ENCODE data around the gene MTG2. TPM values are rescaled to one million over a fixed set of nuclear protein-coding genes. Genes with fewer than 3 reads are reported as not detected.

MTG2 gene
- total and polyA plus RNA-seq, 4 donors, result 13.0 to 28.0 (median 24.4) TPM

- H3K27me3 ChIP-seq (ENCODE audit: control insufficient read depth in 4 of 4, insufficient read depth in 4 of 4, low read length in 3 of 4), result no peaks in the 10 kb centered on the region
- 60% methylated on average over 17 of the region's 17 CpGs for WGBS
Measured at GRCh38 chr20:62209850-62210495, 27.1 kb downstream of the MTG2 start.

DNA sequence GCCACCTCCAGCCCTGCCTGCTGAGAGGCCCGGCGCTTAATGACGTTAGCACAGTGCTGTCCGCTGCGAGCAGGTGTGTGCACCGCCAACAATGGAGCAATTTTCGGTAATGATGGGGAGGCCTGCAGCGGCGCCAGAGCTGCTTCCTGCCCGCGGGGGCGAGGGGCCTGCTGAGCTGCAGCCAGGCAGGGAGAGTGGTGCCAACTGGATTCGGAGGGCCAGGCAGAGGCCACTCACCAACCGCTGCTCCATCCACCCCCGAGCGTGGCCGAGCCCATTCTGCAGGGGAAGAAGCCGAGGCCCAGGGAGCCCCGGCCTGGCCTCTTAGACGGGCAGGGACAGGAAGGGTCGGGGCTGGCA, 27.6 kb downstream of the MTG2 start:
- Histone ChIP-seq H3K36me3 (ENCODE audit: control insufficient read depth in 4 of 4, insufficient read depth in 3 of 4, low read depth in 1 of 4, low read length in 3 of 4) (no peaks in the 10 kb centered on the region), H3K9me3 (ENCODE audit: control insufficient read depth in 4 of 4, low read length in 3 of 4) (no peaks in the 10 kb centered on the region), H3K4me1 (ENCODE audit: control insufficient read depth in 4 of 4, insufficient read depth in 4 of 4, low read length in 3 of 4) (peaks cover 0 to 4% (median 0%) of the 10 kb centered on the region in 4 donors), H3K4me3 (ENCODE audit: low read depth in 1 of 3, low read length in 3 of 3) (no peak overlapping the region), H3K27me3 (ENCODE audit: control insufficient read depth in 4 of 4, insufficient read depth in 4 of 4, low read length in 3 of 4) (no peaks in the 10 kb centered on the region), H3K9ac (ENCODE audit: low read depth in 1 of 2, low read length in 2 of 2) (no peak overlapping the region), H3K27ac (ENCODE audit: low read depth in 1 of 2, low read length in 2 of 2) (no peak overlapping the region)
- no peak for DNase-seq (ENCODE audit: low spot score)
- TF ChIP-seq EGR1 (IDR thresholded peaks at IDR 0.05; ENCODE audit: low read depth in 2 of 2), result no peak
- TF ChIP-seq CTCF (IDR thresholded peaks at IDR 0.05; ENCODE audit: low read depth, low read length, missing input control), result no peak
- no peak for TF ChIP-seq YY1 (IDR thresholded peaks at IDR 0.05)
- WGBS, result 63% methylated on average over 21 of the region's 21 CpGs

More at GRCh38 chr20:62209850-62210495, 27.1 kb downstream of the MTG2 start:
- no peak overlapping the region for H3K9ac ChIP-seq (ENCODE audit: low read depth in 1 of 2, low read length in 2 of 2)
- no peak overlapping the region for H3K4me3 ChIP-seq (ENCODE audit: low read depth in 1 of 3, low read length in 3 of 3)
- no peak for TF ChIP-seq GABPA (IDR thresholded peaks at IDR 0.05 in 1 of 2, conservative IDR thresholded peaks at IDR 0.05 in 1 of 2)
- TF ChIP-seq TAF1 (conservative IDR thresholded peaks at IDR 0.05), result no peak
- TF ChIP-seq, protein P1, sequence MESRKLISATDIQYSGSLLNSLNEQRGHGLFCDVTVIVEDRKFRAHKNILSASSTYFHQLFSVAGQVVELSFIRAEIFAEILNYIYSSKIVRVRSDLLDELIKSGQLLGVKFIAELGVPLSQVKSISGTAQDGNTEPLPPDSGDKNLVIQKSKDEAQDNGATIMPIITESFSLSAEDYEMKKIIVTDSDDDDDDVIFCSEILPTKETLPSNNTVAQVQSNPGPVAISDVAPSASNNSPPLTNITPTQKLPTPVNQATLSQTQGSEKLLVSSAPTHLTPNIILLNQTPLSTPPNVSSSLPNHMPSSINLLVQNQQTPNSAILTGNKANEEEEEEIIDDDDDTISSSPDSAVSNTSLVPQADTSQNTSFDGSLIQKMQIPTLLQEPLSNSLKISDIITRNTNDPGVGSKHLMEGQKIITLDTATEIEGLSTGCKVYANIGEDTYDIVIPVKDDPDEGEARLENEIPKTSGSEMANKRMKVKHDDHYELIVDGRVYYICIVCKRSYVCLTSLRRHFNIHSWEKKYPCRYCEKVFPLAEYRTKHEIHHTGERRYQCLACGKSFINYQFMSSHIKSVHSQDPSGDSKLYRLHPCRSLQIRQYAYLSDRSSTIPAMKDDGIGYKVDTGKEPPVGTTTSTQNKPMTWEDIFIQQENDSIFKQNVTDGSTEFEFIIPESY (IDR thresholded peaks at IDR 0.05), result no peak
- H3K36me3 ChIP-seq (ENCODE audit: control insufficient read depth in 4 of 4, insufficient read depth in 3 of 4, low read depth in 1 of 4, low read length in 3 of 4), result no peaks in the 10 kb centered on the region
- DNase-seq (ENCODE audit: low spot score), result no peak
- H3K4me1 ChIP-seq (ENCODE audit: control insufficient read depth in 4 of 4, insufficient read depth in 4 of 4, low read length in 3 of 4), result peaks cover 0 to 4% (median 0%) of the 10 kb centered on the region in 4 donors
- H3K27ac ChIP-seq (ENCODE audit: low read depth in 1 of 2, low read length in 2 of 2), result no peak overlapping the region
- H3K9me3 ChIP-seq (ENCODE audit: control insufficient read depth in 4 of 4, low read length in 3 of 4), result no peaks in the 10 kb centered on the region

- Histone ChIP-seq H3K36me3 (ENCODE audit: control insufficient read depth in 4 of 4, insufficient read depth in 3 of 4, low read depth in 1 of 4, low read length in 3 of 4) (no peaks in the 10 kb centered on the region), H3K27me3 (ENCODE audit: control insufficient read depth in 4 of 4, insufficient read depth in 4 of 4, low read length in 3 of 4) (no peaks in the 10 kb centered on the region), H3K4me1 (ENCODE audit: control insufficient read depth in 4 of 4, insufficient read depth in 4 of 4, low read length in 3 of 4) (peaks cover 0 to 4% (median 0%) of the 10 kb centered on the region in 4 donors), H3K9ac (ENCODE audit: low read depth in 1 of 2, low read length in 2 of 2) (no peak overlapping the region), H3K9me3 (ENCODE audit: control insufficient read depth in 4 of 4, low read length in 3 of 4) (no peaks in the 10 kb centered on the region), H3K27ac (ENCODE audit: low read depth in 1 of 2, low read length in 2 of 2) (no peak overlapping the region), H3K4me3 (ENCODE audit: low read depth in 1 of 3, low read length in 3 of 3) (no peak overlapping the region)
- DNase-seq (ENCODE audit: low spot score), result no peak
- WGBS, result 83% methylated on average over 8 of the region's 8 CpGs
- TF ChIP-seq, protein P2, sequence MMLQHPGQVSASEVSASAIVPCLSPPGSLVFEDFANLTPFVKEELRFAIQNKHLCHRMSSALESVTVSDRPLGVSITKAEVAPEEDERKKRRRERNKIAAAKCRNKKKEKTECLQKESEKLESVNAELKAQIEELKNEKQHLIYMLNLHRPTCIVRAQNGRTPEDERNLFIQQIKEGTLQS (IDR thresholded peaks at IDR 0.05), result no peak
- no peak for TF ChIP-seq TAF1 (conservative IDR thresholded peaks at IDR 0.05)
- no peak for TF ChIP-seq FOXA1 (IDR thresholded peaks at IDR 0.05)
- no peak for TF ChIP-seq MAX (IDR thresholded peaks at IDR 0.05)
- TF ChIP-seq REST (IDR thresholded peaks at IDR 0.05), result no peak
- no peak for TF ChIP-seq RAD21 (IDR thresholded peaks at IDR 0.05)
- TF ChIP-seq, protein P1 (IDR thresholded peaks at IDR 0.05), result no peak
- TF ChIP-seq EGR1 (IDR thresholded peaks at IDR 0.05; ENCODE audit: low read depth in 2 of 2), result no peak
- TF ChIP-seq HNF4A (conservative IDR thresholded peaks at IDR 0.05), result no peak
- TF ChIP-seq NR2F2 (IDR thresholded peaks at IDR 0.05), result no peak
- TF ChIP-seq CTCF (IDR thresholded peaks at IDR 0.05; ENCODE audit: low read depth, low read length, missing input control), result no peak
- no peak for TF ChIP-seq FOXA2 (IDR thresholded peaks at IDR 0.05)
Measured at GRCh38 chr20:62211216-62211615, 28.4 kb downstream of the MTG2 start.

Data from liver (tissue), 9 donors.